Adrenal gland (tissue), 12 donors: ENCODE data around the gene PRM2. TPM values are rescaled to one million over a fixed set of nuclear protein-coding genes. Genes with fewer than 3 reads are reported as not detected.

Source experiments
- DNase-seq, 7 donors: peaks; one replicate each; pipeline ENCODE4 v3.0.0-alpha.2; 2019 to 2020
- H3K27ac ChIP-seq, 5 donors: fragments of 200-600 bp; sonication (generic) in 4 of 5; 1 replicate in 3 of 5; 2 replicates in 2 of 5; pipeline versions ENCODE4 v1.5.1 to v1.8.0; 2016 to 2020; ENCODE audit warnings: mild to moderate bottlenecking in 1 of 5
- H3K27me3 ChIP-seq: fragments of 200-600 bp; 2 replicates; pipeline ENCODE4 v1.8.0; 2021
- H3K36me3 ChIP-seq, 2 donors: fragments of 200-600 bp; replicated peaks in 1 of 2; 1 replicate in 1 of 2; 2 replicates in 1 of 2; pipeline versions ENCODE4 v1.5.1 to v1.8.0; 2018 to 2022
- H3K4me1 ChIP-seq, 2 donors: fragments of 200-600 bp; replicated peaks in 1 of 2; 1 replicate in 1 of 2; 2 replicates in 1 of 2; pipeline versions ENCODE4 v1.5.1 to v1.8.0; 2018 to 2021
- H3K4me3 ChIP-seq, 4 donors: fragments of 200-600 bp; sonication (generic) in 3 of 4; one replicate each; pipeline ENCODE4 v1.5.1; 2016 to 2018
- H3K9me3 ChIP-seq, 3 donors: fragments of 200-600 bp; sonication (generic) in 1 of 3; replicated peaks in 1 of 3; 1 replicate in 2 of 3; 2 replicates in 1 of 3; pipeline versions ENCODE4 v1.5.1 to v1.8.0; 2016 to 2021
- CTCF ChIP-seq, 6 experiments: fragments of 450-650 bp in 4 of 6; fragments of 200-600 bp in 2 of 6; sonication (generic) in 1 of 6; IDR thresholded peaks; 1 replicate in 5 of 6; 2 replicates in 1 of 6; pipeline versions ENCODE4 v1.5.1 to v1.8.0; 2016 to 2021; ENCODE audit warnings: antibody characterized with exemption in 6 of 6, mild to moderate bottlenecking in 2 of 6, moderate library complexity in 1 of 6
- POLR2A ChIP-seq, 2 donors: fragments of 450-650 bp; IDR thresholded peaks; one replicate each; pipeline ENCODE4 v1.6.1; 2017; ENCODE audit warnings: antibody characterized with exemption in 2 of 2, mild to moderate bottlenecking in 2 of 2, moderate library complexity in 1 of 2
- WGBS, 4 donors: extraction: QIAGEN DNeasy Blood & Tissue Kit in 2 of 4; methylation state at CpG; one replicate each; pipeline versions ENCODE4 v1.1.5 to v1.1.7; 2013 to 2017; 5-methylcytosine and 5-hydroxymethylcytosine counted together
- intact Hi-C, 2 donors: fragments of 100-400 bp; cut with DNase I; formaldehyde crosslinking; loops; one replicate each; pipeline versions ENCODE4 v1.14.1 to v1.15.0; 2022 to 2023
- polyA plus RNA-seq, 3 donors: library from polyadenylated mRNA; stranded (reverse); fragments of 200-250 nt in 2 of 3; fragments of 350-450 nt in 1 of 3; fragmentation: Illumina TruSeq in 1 of 3; extraction: RNeasy Lipid Tissue Mini Kit (QIAGEN cat#74804) in 1 of 3; gene quantifications; one replicate each; pipeline ENCODE4 v1.2.3, GENCODE V29; 2013 to 2014
- total RNA-seq, 9 donors: library from RNA; depleted of rRNA in 4 of 9; stranded (reverse); fragments of >200 nt in 4 of 9; fragments of 120-200 nt in 1 of 9; fragmentation: NEBNext Ultra II Directional in 1 of 9; extraction: Animal tissue kit (Norgen Biotek cat#: 25700) in 1 of 9; gene quantifications; one replicate each; pipeline versions ENCODE4 v1.1.0 to v1.2.4, GENCODE V29; 2013 to 2023
- donor health status: healthy with polysubstance abuse.
- donor health status: Bipolar disorder and iron deficiency.
- donor health status: DM: yes; HTN: yes; CAD: no.
- donor health status: DM: no; HTN: no; CAD: no.
- donor health status: DM: no; HTN: no; CAD: no.
- donor health status: DM: yes; HTN: yes; CAD: no.

The PRM2 gene
- total and polyA plus RNA-seq, 12 donors, result not detected

GRCh38 chr16:11285842-11286241 lies 9.6 kb upstream of the PRM2 start:
- H3K9me3 ChIP-seq, result no peaks in the 10 kb centered on the region
- no peak for TF ChIP-seq CTCF (IDR thresholded peaks at IDR 0.05)
- no peak for TF ChIP-seq POLR2A (IDR thresholded peaks at IDR 0.05)
- no peak for DNase-seq
- intact Hi-C loops, result no loop called here
- H3K27me3 ChIP-seq, result no peaks in the 10 kb centered on the region
- H3K4me1 ChIP-seq, result no peaks in the 10 kb centered on the region
- 85 to 95% (median 88%) methylated on average over 2 of the region's 2 CpGs for whole genome bisulfite sequencing, 4 donors
- H3K4me3 ChIP-seq, result no peak overlapping the region
- H3K27ac ChIP-seq, result no peak overlapping the region
- no peaks in the 10 kb centered on the region for H3K36me3 ChIP-seq

- Histone ChIP-seq H3K27me3 (no peaks in the 10 kb centered on the region), H3K4me3 (no peak overlapping the region), H3K36me3 (no peaks in the 10 kb centered on the region), H3K4me1 (no peaks in the 10 kb centered on the region), H3K9me3 (no peaks in the 10 kb centered on the region), H3K27ac (no peak overlapping the region)
- WGBS, 4 donors, result 66 to 78% (median 75%) methylated on average over 2 to 4 of the region's 4 CpGs
- peak in 1 of 7 donors; percentile 17 for DNase-seq
- TF ChIP-seq CTCF (IDR thresholded peaks at IDR 0.05) (no peak), POLR2A (IDR thresholded peaks at IDR 0.05) (no peak)
- intact Hi-C loops, result no loop called here
Observed at GRCh38 chr16:11283820-11284248, 7.6 kb upstream of the PRM2 start.

- no peak within 1 kb of the TSS for H3K27ac ChIP-seq
- TF ChIP-seq POLR2A (IDR thresholded peaks at IDR 0.05) (no peak), CTCF (IDR thresholded peaks at IDR 0.05) (no peak)
- no peaks in the 10 kb centered on the region for H3K4me1 ChIP-seq
- 86 to 89% (median 87%) methylated on average over 17 to 25 of the region's 25 CpGs for WGBS, 4 donors
- no peak for DNase-seq
- H3K4me3 ChIP-seq, result no peak within 1 kb of the TSS
- H3K27me3 ChIP-seq, result no peaks in the 10 kb centered on the region
- H3K36me3 ChIP-seq, result no peaks in the 10 kb centered on the region
- intact Hi-C loops, result no loop called here
- H3K9me3 ChIP-seq, result no peaks in the 10 kb centered on the region
Observed at GRCh38 chr16:11280616-11281522, 4.6 kb upstream of the PRM2 start, which contains the start of gene PRM1. PRM1 (minus strand) TSS chr16:11281330; CDS start chr16:11281238, 92 bp downstream.

GRCh38 chr16:11278681-11279628 lies 2.7 kb upstream of the PRM2 start:
- intact Hi-C loops, result no loop called here
- no peak for TF ChIP-seq POLR2A (IDR thresholded peaks at IDR 0.05)
- no peak for TF ChIP-seq CTCF (IDR thresholded peaks at IDR 0.05)

More at GRCh38 chr16:11278681-11279628, 2.7 kb upstream of the PRM2 start:
- Histone ChIP-seq H3K27me3 (no peaks in the 10 kb centered on the region), H3K9me3 (no peaks in the 10 kb centered on the region), H3K27ac (no peak overlapping the region), H3K4me3 (no peak overlapping the region), H3K4me1 (no peaks in the 10 kb centered on the region), H3K36me3 (no peaks in the 10 kb centered on the region)
- 84 to 88% (median 85%) methylated on average over 7 of the region's 7 CpGs for WGBS, 4 donors
- DNase-seq, result no peak
